PFSK-1 (cell line): Measurements from ENCODE around the gene CORT.

Experiments used
- POLR2AphosphoS5 ChIP-seq: IDR thresholded peaks from 2 replicates; pipeline ENCODE4 v1.6.1; 2012; ENCODE audit warnings: low read depth, mild to moderate bottlenecking, control low read depth, low read length, moderate library complexity
- SIN3A ChIP-seq: IDR thresholded peaks from 2 replicates; pipeline ENCODE4 v1.6.1; 2012; ENCODE audit warnings: mild to moderate bottlenecking, low read length, moderate library complexity, borderline replicate concordance; ENCODE audit not compliant: insufficient read depth
- TAF1 ChIP-seq: IDR thresholded peaks from 2 replicates; pipeline ENCODE4 v1.6.1; 2012; ENCODE audit warnings: low read length, control low read depth, borderline replicate concordance; ENCODE audit not compliant: insufficient read depth

- TF ChIP-seq TAF1 (no peak), POLR2AphosphoS5 (no peak), SIN3A (no peak)
Measured at GRCh38 chr1:10401281-10401680, 48.5 kb upstream of the CORT start.
